ENCODE data around the gene ACTR6. TPM values are rescaled to one million over a fixed set of nuclear protein-coding genes. Genes with fewer than 3 reads are reported as not detected.

Gene ACTR6
- total and polyA plus RNA-seq, 2 donors (not counting 1 experiment from before 2014, with no cell fraction given), result 16.5 to 34.3 TPM

DNA sequence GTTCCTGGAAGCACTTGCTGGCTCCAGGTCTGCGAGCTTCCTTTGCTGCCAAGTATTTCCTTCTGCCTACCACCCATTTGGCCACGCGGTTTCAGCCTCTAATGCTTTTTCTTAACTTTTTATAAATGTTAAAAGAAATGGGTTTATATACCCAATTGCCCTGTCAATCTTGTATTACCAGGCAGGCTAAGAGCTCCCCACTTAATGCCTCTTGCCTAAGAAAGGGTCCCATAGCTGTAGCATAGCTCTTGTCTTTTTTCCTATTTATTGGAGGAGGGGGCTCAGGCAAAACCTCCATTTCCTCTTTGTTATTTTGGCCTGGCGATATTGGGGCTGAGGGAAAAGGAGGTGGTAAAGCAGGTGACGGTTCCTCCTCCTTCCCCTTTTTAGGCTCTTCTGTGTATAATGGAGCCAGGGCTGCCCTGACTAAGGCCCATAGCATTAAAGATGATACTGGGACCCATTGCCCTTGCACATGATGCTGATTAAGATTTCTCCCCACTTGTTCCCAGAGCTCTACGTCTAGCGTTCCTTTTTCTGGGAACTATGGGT lies 36.4 kb upstream of the ACTR6 start:
- no peaks in the 10 kb centered on the region for H4K20me1 ChIP-seq (ENCODE audit: control insufficient read depth, extremely low read depth, insufficient read depth, low read length)
- H3K79me2 ChIP-seq (ENCODE audit: control insufficient read depth, insufficient read depth, low read length), result no peaks in the 10 kb centered on the region
- H3K4me2 ChIP-seq (ENCODE audit: extremely low read depth, insufficient read depth, low read length), result peak overlapping the region; percentile 18
- H3K9me3 ChIP-seq (ENCODE audit: control insufficient read depth, insufficient read depth, low read depth, low read length), result no peaks in the 10 kb centered on the region
- no peak for DNase-seq (ENCODE audit: low read depth in 2 of 2)
- TF ChIP-seq EZH2 (IDR thresholded peaks at IDR 0.05; ENCODE audit: low read length, missing control alignments), result no peak
- TF ChIP-seq, protein P1, sequence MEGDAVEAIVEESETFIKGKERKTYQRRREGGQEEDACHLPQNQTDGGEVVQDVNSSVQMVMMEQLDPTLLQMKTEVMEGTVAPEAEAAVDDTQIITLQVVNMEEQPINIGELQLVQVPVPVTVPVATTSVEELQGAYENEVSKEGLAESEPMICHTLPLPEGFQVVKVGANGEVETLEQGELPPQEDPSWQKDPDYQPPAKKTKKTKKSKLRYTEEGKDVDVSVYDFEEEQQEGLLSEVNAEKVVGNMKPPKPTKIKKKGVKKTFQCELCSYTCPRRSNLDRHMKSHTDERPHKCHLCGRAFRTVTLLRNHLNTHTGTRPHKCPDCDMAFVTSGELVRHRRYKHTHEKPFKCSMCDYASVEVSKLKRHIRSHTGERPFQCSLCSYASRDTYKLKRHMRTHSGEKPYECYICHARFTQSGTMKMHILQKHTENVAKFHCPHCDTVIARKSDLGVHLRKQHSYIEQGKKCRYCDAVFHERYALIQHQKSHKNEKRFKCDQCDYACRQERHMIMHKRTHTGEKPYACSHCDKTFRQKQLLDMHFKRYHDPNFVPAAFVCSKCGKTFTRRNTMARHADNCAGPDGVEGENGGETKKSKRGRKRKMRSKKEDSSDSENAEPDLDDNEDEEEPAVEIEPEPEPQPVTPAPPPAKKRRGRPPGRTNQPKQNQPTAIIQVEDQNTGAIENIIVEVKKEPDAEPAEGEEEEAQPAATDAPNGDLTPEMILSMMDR (conservative IDR thresholded peaks at IDR 0.05 in 1 of 2, IDR thresholded peaks at IDR 0.05 in 1 of 2; ENCODE audit: low read depth in 1 of 2, low read length in 2 of 2), result no peak
- no peak overlapping the region for H3K9ac ChIP-seq (ENCODE audit: insufficient read depth, low read length)
- no peaks in the 10 kb centered on the region for H3K27me3 ChIP-seq (ENCODE audit: control insufficient read depth, insufficient read depth, low read length)
- no peaks in the 10 kb centered on the region for H3K36me3 ChIP-seq (ENCODE audit: control insufficient read depth, insufficient read depth, low read length)
- no peaks in the 10 kb centered on the region for H3K4me1 ChIP-seq (ENCODE audit: control insufficient read depth, extremely low read depth, insufficient read depth, low read length)
- H3K4me3 ChIP-seq (replicated peaks in 1 of 4; ENCODE audit: control extremely low read depth in 1 of 4, insufficient read depth in 1 of 4, low read depth in 3 of 4, low read length in 4 of 4), result peak overlapping the region in 2 of 4 experiments; percentile 40 to 46
- no peak overlapping the region for H3K27ac ChIP-seq (ENCODE audit: insufficient read depth, low read length)
- peak overlapping the region; percentile 57 for H2AFZ ChIP-seq (ENCODE audit: low read length)

DNA sequence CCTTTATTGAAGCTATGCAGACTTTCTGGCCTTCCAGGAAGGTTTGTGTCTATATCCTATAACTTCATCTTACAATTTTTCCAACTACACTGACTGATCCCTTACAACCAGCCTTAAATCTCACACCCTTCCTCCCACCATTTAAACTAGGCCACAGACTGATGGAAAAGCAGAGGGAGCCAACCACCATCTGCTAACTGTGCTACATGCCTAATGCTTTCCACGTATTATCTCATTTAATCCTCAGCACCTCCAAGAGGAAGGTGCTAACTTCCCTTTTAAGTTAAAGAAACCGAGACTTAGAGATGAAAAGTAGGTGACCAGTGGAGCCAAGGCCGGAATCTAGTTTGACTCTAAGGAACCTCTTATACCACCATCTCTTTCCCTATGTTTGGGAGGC lies 35.3 kb upstream of the ACTR6 start:
- no peak for DNase-seq (ENCODE audit: low read depth in 2 of 2)
- no peaks in the 10 kb centered on the region for H3K27me3 ChIP-seq (ENCODE audit: control insufficient read depth, insufficient read depth, low read length)
- H3K4me1 ChIP-seq (ENCODE audit: control insufficient read depth, extremely low read depth, insufficient read depth, low read length), result no peaks in the 10 kb centered on the region
- no peak overlapping the region for H3K4me3 ChIP-seq (replicated peaks in 1 of 4; ENCODE audit: control extremely low read depth in 1 of 4, insufficient read depth in 1 of 4, low read depth in 3 of 4, low read length in 4 of 4)
- H2AFZ ChIP-seq (ENCODE audit: low read length), result no peak overlapping the region
- H3K9me3 ChIP-seq (ENCODE audit: control insufficient read depth, insufficient read depth, low read depth, low read length), result no peaks in the 10 kb centered on the region
- no peak overlapping the region for H3K27ac ChIP-seq (ENCODE audit: insufficient read depth, low read length)
- H4K20me1 ChIP-seq (ENCODE audit: control insufficient read depth, extremely low read depth, insufficient read depth, low read length), result no peaks in the 10 kb centered on the region
- no peak overlapping the region for H3K9ac ChIP-seq (ENCODE audit: insufficient read depth, low read length)
- no peaks in the 10 kb centered on the region for H3K36me3 ChIP-seq (ENCODE audit: control insufficient read depth, insufficient read depth, low read length)
- H3K4me2 ChIP-seq (ENCODE audit: extremely low read depth, insufficient read depth, low read length), result no peak overlapping the region
- no peak for TF ChIP-seq EZH2 (IDR thresholded peaks at IDR 0.05; ENCODE audit: low read length, missing control alignments)
- TF ChIP-seq, protein P1 (conservative IDR thresholded peaks at IDR 0.05 in 1 of 2, IDR thresholded peaks at IDR 0.05 in 1 of 2; ENCODE audit: low read depth in 1 of 2, low read length in 2 of 2), result no peak
- H3K79me2 ChIP-seq (ENCODE audit: control insufficient read depth, insufficient read depth, low read length), result no peaks in the 10 kb centered on the region

DNA sequence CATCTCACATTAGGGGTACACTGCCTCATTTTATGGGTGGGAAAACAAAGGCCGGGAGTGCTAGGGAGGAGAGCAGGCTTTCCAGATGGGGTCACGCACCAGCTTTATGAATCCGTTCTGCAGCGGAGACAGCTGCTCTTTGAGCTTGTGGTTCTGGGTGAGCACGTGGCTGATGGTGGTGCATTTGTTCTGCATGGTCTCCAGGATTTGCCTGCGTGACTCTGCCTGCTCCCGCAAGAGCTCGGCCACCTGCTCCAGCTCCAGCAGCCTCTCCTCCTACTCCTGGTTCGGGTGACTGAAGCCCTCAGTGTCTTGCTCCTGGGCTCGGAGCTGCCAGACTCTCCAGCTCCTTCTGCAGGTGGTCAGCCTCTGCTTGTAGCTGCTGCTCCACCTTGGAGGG lies 34.4 kb upstream of the ACTR6 start:
- Histone ChIP-seq H3K27me3 (ENCODE audit: control insufficient read depth, insufficient read depth, low read length) (no peaks in the 10 kb centered on the region), H3K27ac (ENCODE audit: insufficient read depth, low read length) (no peak overlapping the region), H3K9ac (ENCODE audit: insufficient read depth, low read length) (no peak overlapping the region), H3K4me1 (ENCODE audit: control insufficient read depth, extremely low read depth, insufficient read depth, low read length) (no peaks in the 10 kb centered on the region), H4K20me1 (ENCODE audit: control insufficient read depth, extremely low read depth, insufficient read depth, low read length) (no peaks in the 10 kb centered on the region), H2AFZ (ENCODE audit: low read length) (no peak overlapping the region), H3K36me3 (ENCODE audit: control insufficient read depth, insufficient read depth, low read length) (no peaks in the 10 kb centered on the region), H3K9me3 (ENCODE audit: control insufficient read depth, insufficient read depth, low read depth, low read length) (no peaks in the 10 kb centered on the region), H3K4me2 (ENCODE audit: extremely low read depth, insufficient read depth, low read length) (no peak overlapping the region), H3K79me2 (ENCODE audit: control insufficient read depth, insufficient read depth, low read length) (no peaks in the 10 kb centered on the region), H3K4me3 (replicated peaks in 1 of 4; ENCODE audit: control extremely low read depth in 1 of 4, insufficient read depth in 1 of 4, low read depth in 3 of 4, low read length in 4 of 4) (no peak overlapping the region)
- no peak for DNase-seq (ENCODE audit: low read depth in 2 of 2)
- TF ChIP-seq, protein P1 (conservative IDR thresholded peaks at IDR 0.05 in 1 of 2, IDR thresholded peaks at IDR 0.05 in 1 of 2; ENCODE audit: low read depth in 1 of 2, low read length in 2 of 2), result no peak
- TF ChIP-seq EZH2 (IDR thresholded peaks at IDR 0.05; ENCODE audit: low read length, missing control alignments), result no peak
